ENCODE results near the gene NUDT17.
A peak's percentile ranks its signal among the peaks of the same experiment; 100 is the strongest.

The NUDT17 gene

GRCh38 chr1:145891143-145891542, 45.7 kb downstream of the NUDT17 start:
- DNase-seq (ENCODE audit: low read depth): peak; percentile 44

DNA sequence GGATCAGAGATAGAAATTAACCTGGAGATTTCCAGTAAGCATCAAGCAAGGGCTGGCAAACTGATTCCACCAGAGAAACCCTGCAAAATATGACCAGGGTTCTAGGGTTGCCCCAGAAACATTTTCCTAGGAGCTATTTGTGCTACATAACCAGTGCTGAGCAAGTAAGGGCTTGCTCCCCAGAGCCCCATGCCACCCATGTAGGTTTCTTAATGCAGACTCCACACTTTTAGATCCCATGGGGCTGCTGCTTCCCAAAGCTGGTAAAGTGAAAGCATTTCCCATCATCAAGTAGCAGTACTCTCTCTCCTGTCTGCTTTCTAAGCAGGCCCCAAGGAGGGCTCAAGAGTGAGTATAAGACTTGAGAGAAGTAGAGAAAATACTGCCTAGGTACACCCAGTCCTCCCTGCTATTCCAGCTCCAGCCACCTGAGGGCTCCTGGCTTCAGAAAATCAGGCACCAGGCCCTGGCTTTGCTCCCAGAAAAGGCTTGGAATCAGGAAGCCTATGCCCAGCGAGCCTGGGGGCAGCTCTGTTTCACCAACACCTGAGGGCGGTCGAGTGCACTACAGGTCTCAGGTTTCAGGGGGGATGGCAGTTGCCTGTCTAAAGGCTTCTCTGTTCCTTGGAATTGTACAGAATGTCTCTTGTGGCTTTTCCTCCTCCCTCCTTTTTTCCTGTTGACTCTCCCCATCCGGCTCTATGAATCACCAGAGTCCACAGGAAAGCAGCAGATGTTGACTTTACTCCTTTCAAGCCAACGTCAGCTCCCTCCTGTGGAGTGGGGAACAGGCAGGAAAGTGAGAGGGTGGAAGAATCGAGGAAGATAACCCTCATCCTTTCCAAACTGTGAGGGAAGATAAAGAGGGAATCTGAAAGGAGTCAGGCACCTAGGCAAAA, 46.4 kb downstream of the NUDT17 start:
- peak; percentile 99 for DNase-seq (ENCODE audit: low read depth)

DNA sequence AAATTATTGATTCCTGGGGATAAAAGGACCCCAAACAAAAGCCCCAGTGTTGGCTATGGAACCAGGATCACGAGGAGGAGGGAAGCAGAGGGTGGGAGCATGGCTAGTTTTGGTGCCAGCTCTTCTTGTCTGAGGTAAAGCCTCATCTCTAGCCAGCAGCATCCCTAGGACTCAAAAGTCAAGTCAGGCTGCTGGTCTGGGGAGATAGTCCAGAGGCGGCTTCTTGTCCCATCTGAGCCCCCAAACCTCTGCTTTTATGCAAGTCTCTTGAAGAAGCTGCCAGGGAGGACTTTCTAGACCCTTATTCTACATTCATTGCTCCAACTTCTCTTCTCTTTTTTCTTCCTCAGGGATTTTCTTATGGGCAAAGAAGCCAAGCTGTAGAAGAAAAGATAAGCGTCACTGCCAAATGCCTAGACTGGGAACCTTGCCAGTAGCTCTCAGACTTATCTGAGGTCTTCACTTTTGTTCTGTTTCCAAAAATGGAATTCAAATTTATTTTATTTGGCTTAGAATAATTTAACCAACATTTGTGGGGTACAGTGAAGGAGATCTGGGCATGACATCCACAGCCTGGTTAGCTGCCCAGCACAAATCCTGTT, 47.2 kb downstream of the NUDT17 start:
- DNase-seq (ENCODE audit: low read depth): peak; percentile 64

DNA sequence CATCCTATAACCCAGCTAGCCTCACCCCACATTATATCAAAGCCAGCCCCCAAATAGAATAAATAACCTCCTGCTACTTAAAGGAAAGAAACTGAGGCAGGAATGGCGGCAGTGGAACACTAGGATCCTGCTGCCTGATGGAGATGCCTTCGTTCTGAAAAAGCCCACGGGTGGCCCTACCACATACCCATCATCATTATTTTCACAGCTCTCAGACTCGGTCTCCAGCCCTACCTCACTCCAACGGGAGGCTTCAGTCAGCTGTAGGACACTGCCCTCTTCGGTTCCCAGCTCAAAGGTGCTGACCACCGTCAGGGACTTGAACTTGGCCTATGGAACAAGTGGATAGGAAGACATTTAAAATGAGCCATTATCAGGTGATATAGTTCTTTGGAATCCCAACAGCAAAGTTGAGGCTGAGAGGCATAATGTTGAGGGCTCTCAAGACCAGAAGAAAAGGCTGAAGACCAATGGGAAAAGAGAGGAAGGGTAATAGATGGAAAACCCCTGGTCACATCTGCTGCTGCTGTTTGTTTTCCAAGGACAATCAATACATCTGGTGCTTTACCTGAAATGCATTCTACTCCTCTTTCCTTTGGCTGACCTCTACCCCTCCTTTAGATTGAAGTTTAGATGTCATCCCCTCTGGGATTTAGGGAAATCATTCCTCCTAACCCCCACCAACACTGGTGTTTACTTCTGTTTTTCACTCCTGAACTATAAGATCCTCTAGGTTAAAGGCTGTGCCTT, 48.1 kb downstream of the NUDT17 start:
- DNase-seq (ENCODE audit: low read depth): no peak

DNA sequence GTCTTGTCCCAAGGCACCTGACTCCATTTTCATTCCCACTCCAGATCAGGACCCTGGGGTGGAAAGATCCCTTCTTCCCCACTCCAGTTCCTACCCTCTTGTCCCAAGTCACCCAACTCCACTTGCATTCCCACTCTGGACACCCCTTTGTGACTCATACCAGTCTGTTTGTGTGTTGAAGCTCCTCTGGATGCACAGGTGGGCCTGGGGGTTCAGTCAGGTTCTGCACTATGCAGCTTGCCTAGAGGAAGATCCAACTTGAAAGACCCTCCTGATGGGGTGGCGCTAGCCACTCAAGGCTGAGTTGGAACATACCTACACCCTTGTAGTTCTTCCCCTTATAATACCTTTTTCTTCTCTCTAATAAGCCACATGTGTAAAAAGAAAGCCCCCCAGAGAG, 50.0 kb downstream of the NUDT17 start:
- no peak for DNase-seq (ENCODE audit: low read depth)

DNA sequence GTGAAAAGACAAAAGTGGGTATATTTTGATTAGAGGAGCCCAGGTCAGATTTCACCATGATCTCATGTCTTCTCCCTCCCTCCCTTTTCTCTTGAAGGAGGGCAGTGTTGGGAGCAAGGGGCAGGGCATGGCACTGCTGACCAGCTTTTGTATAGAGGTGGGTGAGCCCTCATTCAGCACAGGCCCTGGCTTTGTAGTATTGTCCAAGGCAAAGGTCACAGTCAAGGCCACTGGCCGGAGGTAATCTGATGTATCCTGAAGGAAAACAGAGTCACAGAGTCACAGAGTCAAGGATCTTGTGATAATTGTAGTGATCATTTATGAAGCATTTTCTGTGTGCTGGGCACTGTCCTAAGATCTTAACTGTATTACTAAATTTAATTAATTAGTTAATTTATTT, 52.5 kb downstream of the NUDT17 start:
- no peak for DNase-seq (ENCODE audit: low read depth)
